ENCODE measurements around the gene SPECC1L. TPM values are rescaled to one million over a fixed set of nuclear protein-coding genes. Genes with fewer than 3 reads are reported as not detected.

SPECC1L gene
- total RNA-seq, 1 donor from 2014 or later = 79.5 TPM

DNA sequence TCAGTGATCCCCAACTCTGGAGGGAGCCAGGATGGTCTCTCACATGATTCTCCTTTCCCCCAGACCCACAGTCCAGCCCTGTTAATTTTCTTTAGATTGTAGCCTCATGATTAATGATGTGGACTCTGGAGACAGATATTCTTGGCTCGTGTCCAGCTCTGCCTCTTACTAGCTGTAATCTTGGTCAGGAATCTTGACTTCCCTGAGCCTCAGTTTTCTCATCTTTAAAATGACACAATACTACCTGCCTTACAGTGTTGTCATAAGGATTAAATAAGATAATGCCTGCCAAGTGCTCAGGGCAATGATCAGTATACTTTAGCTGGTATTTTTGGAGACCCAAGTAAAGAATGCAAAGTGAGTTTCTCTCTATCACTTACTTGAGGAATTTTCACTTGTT, 60.0 kb downstream of the SPECC1L start:
- TF ChIP-seq, protein P1, sequence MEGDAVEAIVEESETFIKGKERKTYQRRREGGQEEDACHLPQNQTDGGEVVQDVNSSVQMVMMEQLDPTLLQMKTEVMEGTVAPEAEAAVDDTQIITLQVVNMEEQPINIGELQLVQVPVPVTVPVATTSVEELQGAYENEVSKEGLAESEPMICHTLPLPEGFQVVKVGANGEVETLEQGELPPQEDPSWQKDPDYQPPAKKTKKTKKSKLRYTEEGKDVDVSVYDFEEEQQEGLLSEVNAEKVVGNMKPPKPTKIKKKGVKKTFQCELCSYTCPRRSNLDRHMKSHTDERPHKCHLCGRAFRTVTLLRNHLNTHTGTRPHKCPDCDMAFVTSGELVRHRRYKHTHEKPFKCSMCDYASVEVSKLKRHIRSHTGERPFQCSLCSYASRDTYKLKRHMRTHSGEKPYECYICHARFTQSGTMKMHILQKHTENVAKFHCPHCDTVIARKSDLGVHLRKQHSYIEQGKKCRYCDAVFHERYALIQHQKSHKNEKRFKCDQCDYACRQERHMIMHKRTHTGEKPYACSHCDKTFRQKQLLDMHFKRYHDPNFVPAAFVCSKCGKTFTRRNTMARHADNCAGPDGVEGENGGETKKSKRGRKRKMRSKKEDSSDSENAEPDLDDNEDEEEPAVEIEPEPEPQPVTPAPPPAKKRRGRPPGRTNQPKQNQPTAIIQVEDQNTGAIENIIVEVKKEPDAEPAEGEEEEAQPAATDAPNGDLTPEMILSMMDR (IDR thresholded peaks at IDR 0.05) = no peak
- H3K4me3 Mint-ChIP-seq (ENCODE audit: unreplicated experiment) = no peak overlapping the region
- H3K27ac Mint-ChIP-seq (ENCODE audit: unreplicated experiment) = no peak overlapping the region
- peaks cover 41% of the 10 kb centered on the region for H3K36me3 Mint-ChIP-seq (ENCODE audit: unreplicated experiment)
- H3K27me3 Mint-ChIP-seq (ENCODE audit: unreplicated experiment) = no peaks in the 10 kb centered on the region
- H3K4me1 Mint-ChIP-seq (ENCODE audit: unreplicated experiment) = peaks cover 8% of the 10 kb centered on the region
- no peaks in the 10 kb centered on the region for H3K9me3 Mint-ChIP-seq (ENCODE audit: unreplicated experiment)
- DNase-seq (ENCODE audit: extremely low spot score, unreplicated experiment) = no peak

DNA sequence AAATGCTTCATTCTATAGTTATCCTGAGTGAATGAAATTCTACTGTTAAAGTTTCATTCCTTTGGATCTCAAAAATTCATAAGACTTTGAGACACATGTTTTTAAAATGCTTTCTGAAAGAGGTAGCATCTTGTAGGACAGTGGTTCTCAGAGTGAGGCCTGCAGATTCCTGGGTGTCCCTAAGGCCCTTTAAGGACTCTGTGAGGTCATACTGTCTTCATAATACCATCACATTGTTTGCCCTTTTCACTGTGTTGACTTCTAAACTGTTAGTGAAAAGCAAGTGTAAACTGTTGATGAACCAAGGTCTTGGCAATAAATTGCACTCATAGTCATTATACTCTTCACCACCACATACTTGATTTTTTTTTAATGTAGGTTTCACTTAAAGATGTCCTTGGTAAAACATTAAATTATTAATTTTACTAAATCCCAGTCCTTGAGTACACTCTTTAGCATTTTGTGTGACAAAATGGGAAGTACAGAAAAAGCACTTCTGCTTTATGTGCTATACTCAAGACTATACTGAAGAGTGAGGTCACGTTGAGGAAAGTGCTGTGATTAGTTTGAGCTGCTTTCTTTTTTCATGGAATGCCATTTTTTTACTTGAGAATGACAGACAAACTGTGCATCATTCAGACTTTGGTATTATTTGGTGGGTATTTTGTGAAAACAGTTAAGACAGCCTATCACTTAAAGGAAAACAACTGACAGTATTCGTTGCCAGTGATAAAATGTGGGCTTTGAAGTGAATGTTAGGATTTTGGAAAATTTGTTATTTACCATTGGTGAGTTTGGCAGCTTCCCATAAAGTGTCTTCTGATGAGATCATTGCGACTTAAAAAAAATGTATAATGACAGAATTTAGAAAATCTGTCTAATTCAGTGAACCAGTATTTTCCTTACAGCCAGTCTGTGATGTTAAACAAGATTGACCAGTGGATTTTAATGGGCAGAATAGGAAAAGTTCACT, 61.1 kb downstream of the SPECC1L start:
- TF ChIP-seq, protein P1 (IDR thresholded peaks at IDR 0.05) = no peak
- DNase-seq (ENCODE audit: extremely low spot score, unreplicated experiment) = no peak
- H3K27ac Mint-ChIP-seq (ENCODE audit: unreplicated experiment) = peak overlapping the region; percentile 10
- H3K4me3 Mint-ChIP-seq (ENCODE audit: unreplicated experiment) = no peak overlapping the region
- H3K4me1 Mint-ChIP-seq (ENCODE audit: unreplicated experiment) = peaks cover 6% of the 10 kb centered on the region
- no peaks in the 10 kb centered on the region for H3K9me3 Mint-ChIP-seq (ENCODE audit: unreplicated experiment)
- H3K36me3 Mint-ChIP-seq (ENCODE audit: unreplicated experiment) = peaks cover 36% of the 10 kb centered on the region
- no peaks in the 10 kb centered on the region for H3K27me3 Mint-ChIP-seq (ENCODE audit: unreplicated experiment)

DNA sequence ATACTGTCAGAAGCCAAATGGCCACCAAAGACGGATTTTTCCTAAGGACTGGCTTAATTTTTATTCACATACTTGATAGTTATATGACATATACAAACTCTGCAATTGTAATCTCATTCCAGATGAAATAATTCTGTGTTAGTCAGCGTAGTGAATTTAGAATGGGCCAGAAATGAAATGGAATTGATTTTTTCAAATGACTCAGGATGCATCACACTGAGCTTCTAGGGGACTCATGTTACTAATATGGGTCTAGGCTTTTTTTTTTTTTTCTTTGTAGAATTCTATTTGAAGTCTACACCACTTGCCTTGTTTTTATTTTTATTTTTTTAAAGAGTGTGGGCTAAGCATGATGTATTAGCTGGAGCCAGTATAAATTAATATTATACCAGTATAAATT, 62.7 kb downstream of the SPECC1L start:
- Mint-ChIP-seq H3K4me3 (ENCODE audit: unreplicated experiment) (no peak overlapping the region), H3K36me3 (ENCODE audit: unreplicated experiment) (peaks cover 36% of the 10 kb centered on the region), H3K9me3 (ENCODE audit: unreplicated experiment) (no peaks in the 10 kb centered on the region), H3K27ac (ENCODE audit: unreplicated experiment) (no peak overlapping the region), H3K4me1 (ENCODE audit: unreplicated experiment) (peaks cover 6% of the 10 kb centered on the region), H3K27me3 (ENCODE audit: unreplicated experiment) (no peaks in the 10 kb centered on the region)
- no peak for DNase-seq (ENCODE audit: extremely low spot score, unreplicated experiment)
- TF ChIP-seq, protein P1 (IDR thresholded peaks at IDR 0.05) = no peak

DNA sequence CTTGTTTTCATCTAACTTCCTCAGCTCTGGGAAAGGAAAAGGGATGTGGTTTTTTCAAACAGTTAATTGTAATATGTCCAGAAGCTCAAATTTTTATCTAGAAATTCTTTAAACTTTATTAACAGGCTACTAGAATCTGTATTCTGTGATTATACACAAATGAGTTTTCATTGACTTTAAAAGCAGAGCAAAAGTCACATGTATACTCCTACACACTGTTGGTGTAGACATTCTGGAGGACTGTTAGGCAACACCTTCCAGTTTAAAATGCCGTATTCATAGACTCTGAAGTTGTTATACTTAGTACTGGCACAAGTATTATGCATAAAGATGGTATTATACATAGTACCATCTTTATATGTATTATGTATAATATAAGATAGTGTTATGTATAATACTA, 64.9 kb downstream of the SPECC1L start:
- H3K27ac Mint-ChIP-seq (ENCODE audit: unreplicated experiment) = no peak overlapping the region
- no peak overlapping the region for H3K4me3 Mint-ChIP-seq (ENCODE audit: unreplicated experiment)
- peaks cover 30% of the 10 kb centered on the region for H3K36me3 Mint-ChIP-seq (ENCODE audit: unreplicated experiment)
- no peak for DNase-seq (ENCODE audit: extremely low spot score, unreplicated experiment)
- H3K4me1 Mint-ChIP-seq (ENCODE audit: unreplicated experiment) = peaks cover 6% of the 10 kb centered on the region
- no peaks in the 10 kb centered on the region for H3K27me3 Mint-ChIP-seq (ENCODE audit: unreplicated experiment)
- H3K9me3 Mint-ChIP-seq (ENCODE audit: unreplicated experiment) = no peaks in the 10 kb centered on the region
- TF ChIP-seq, protein P1 (IDR thresholded peaks at IDR 0.05) = no peak

DNA sequence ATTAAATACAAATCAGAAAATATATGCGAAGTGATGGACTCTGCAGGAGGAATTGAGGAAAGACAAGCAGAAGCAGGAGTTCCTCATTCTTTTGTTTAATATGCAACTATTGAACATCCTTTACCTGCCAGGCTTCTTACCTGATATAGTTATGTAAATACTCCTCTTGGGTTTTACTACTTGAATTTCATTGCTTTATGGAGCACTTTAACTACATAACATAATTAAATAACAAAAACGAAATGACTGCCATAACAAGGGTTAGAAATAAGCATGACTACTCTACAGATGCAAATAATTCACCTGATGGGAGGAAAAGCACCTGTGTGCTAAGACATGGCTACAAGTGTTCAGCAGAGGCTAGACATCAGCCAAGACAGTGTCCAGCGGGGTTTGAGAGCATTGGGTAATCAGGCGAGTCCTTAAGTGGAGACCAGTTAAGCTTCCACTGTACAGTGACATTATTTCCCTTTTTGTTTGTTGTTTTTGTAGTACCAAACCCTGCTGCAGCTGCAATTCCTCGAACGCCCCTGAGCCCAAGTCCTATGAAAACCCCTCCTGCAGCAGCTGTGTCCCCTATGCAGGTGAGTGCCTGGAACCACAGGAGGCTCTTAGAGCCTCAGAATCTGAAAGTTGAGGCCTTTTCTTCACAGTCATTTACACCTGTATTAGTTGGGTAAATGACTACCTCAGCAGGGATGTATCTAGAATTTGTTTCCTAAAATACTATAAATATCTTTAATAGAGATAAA, 67.4 kb downstream of the SPECC1L start:
- Mint-ChIP-seq H3K4me3 (ENCODE audit: unreplicated experiment) (no peak overlapping the region), H3K36me3 (ENCODE audit: unreplicated experiment) (peaks cover 29% of the 10 kb centered on the region), H3K27me3 (ENCODE audit: unreplicated experiment) (no peaks in the 10 kb centered on the region), H3K4me1 (ENCODE audit: unreplicated experiment) (peaks cover 3% of the 10 kb centered on the region), H3K9me3 (ENCODE audit: unreplicated experiment) (no peaks in the 10 kb centered on the region), H3K27ac (ENCODE audit: unreplicated experiment) (no peak overlapping the region)
- TF ChIP-seq, protein P1 (IDR thresholded peaks at IDR 0.05) = no peak
- no peak for DNase-seq (ENCODE audit: extremely low spot score, unreplicated experiment)

All from osteocyte (in vitro differentiated cells).